Testis (tissue), 2 donors: ENCODE results near the gene SH2D6.

Experiments used
- CTCF ChIP-seq, 3 experiments: fragments of 450-650 bp in 2 of 3; fragments of 200-600 bp in 1 of 3; sonication (generic) in 1 of 3; IDR thresholded peaks; one replicate each; pipeline ENCODE4 v1.5.1; 2016 to 2019; ENCODE audit warnings: antibody characterized with exemption in 3 of 3, mild to moderate bottlenecking in 2 of 3, moderate library complexity in 1 of 3
- POLR2A ChIP-seq: fragments of 450-650 bp; IDR thresholded peaks from one replicate; pipeline ENCODE4 v1.6.1; 2017; ENCODE audit warnings: antibody characterized with exemption, mild to moderate bottlenecking, moderate library complexity

GRCh38 chr2:85423525-85423924, 5.0 kb downstream of the SH2D6 start:
- no peak for TF ChIP-seq CTCF (IDR thresholded peaks at IDR 0.05)
- TF ChIP-seq POLR2A: no peak
